ENCODE data around the gene NGEF. TPM values are rescaled to one million over a fixed set of nuclear protein-coding genes. Genes with fewer than 3 reads are reported as not detected.

NGEF gene
- total and polyA plus RNA-seq, 3 donors from 2014 or later: 7.9 to 28.7 (median 15.6) TPM

- TF ChIP-seq POLR2A (IDR thresholded peaks at IDR 0.05) (no peak), CTCF (IDR thresholded peaks at IDR 0.05) (no peak)
- WGBS, 2 donors: 93% methylated on average over 9 of the region's 9 CpGs
- H3K4me3 ChIP-seq: no peak overlapping the region
- H3K36me3 ChIP-seq (ENCODE audit: low read depth, missing control alignments): no peaks in the 10 kb centered on the region
- no peaks in the 10 kb centered on the region for H3K27me3 ChIP-seq
- H3K9me3 ChIP-seq: no peaks in the 10 kb centered on the region
- no peak overlapping the region for H3K27ac ChIP-seq
- peaks cover 12% of the 10 kb centered on the region for H3K4me1 ChIP-seq
- DNase-seq: peak; percentile 6
- intact Hi-C loops (cut with DNase I; ENCODE audit: low total_unique reads): no loop called here
Measured at GRCh38 chr2:233010569-233011267, 2.3 kb downstream of the NGEF start.

- WGBS, 2 donors: 96% methylated on average over 3 of the region's 3 CpGs
- Histone ChIP-seq H3K27ac (no peak overlapping the region), H3K27me3 (no peaks in the 10 kb centered on the region), H3K36me3 (ENCODE audit: low read depth, missing control alignments) (no peaks in the 10 kb centered on the region), H3K4me3 (no peak overlapping the region), H3K4me1 (peaks cover 12% of the 10 kb centered on the region), H3K9me3 (no peaks in the 10 kb centered on the region)
- no peak for TF ChIP-seq CTCF (IDR thresholded peaks at IDR 0.05)
- no peak for TF ChIP-seq POLR2A (IDR thresholded peaks at IDR 0.05)
- no peak for DNase-seq
- intact Hi-C loops (cut with DNase I; ENCODE audit: low total_unique reads): no loop called here
Measured at GRCh38 chr2:233009661-233010060, 3.4 kb downstream of the NGEF start.

GRCh38 chr2:233007739-233008138 is 5.3 kb downstream of the NGEF start:
- WGBS, 2 donors: 38 to 58% methylated on average over 3 of the region's 3 CpGs
- Histone ChIP-seq H3K36me3 (ENCODE audit: low read depth, missing control alignments) (no peaks in the 10 kb centered on the region), H3K9me3 (no peaks in the 10 kb centered on the region), H3K27ac (peak overlapping the region in 1 of 2 donors; percentile 24), H3K27me3 (no peaks in the 10 kb centered on the region), H3K4me3 (no peak overlapping the region), H3K4me1 (peaks cover 12% of the 10 kb centered on the region)
- TF ChIP-seq POLR2A (IDR thresholded peaks at IDR 0.05): no peak
- no peak for TF ChIP-seq CTCF (IDR thresholded peaks at IDR 0.05)
- peak; percentile 76 for DNase-seq
- intact Hi-C loops (cut with DNase I; ENCODE audit: low total_unique reads): no loop called here

- H3K4me3 ChIP-seq: no peak overlapping the region
- no peak overlapping the region for H3K27ac ChIP-seq
- no peaks in the 10 kb centered on the region for H3K27me3 ChIP-seq
- no peaks in the 10 kb centered on the region for H3K36me3 ChIP-seq (ENCODE audit: low read depth, missing control alignments)
- no peaks in the 10 kb centered on the region for H3K9me3 ChIP-seq
- peak; percentile 12 for DNase-seq
- WGBS, 2 donors: 77 to 90% methylated on average over 7 of the region's 7 CpGs
- intact Hi-C loops (cut with DNase I; ENCODE audit: low total_unique reads): no loop called here
- peaks cover 12% of the 10 kb centered on the region for H3K4me1 ChIP-seq
- no peak for TF ChIP-seq CTCF (IDR thresholded peaks at IDR 0.05)
- no peak for TF ChIP-seq POLR2A (IDR thresholded peaks at IDR 0.05)
Measured at GRCh38 chr2:233007270-233007669, 5.8 kb downstream of the NGEF start.

- H3K27me3 ChIP-seq: no peaks in the 10 kb centered on the region
- peaks cover 12% of the 10 kb centered on the region for H3K4me1 ChIP-seq
- DNase-seq: no peak
- H3K27ac ChIP-seq: no peak overlapping the region
- intact Hi-C loops (cut with DNase I; ENCODE audit: low total_unique reads): no loop called here
- no peak overlapping the region for H3K4me3 ChIP-seq
- H3K9me3 ChIP-seq: no peaks in the 10 kb centered on the region
- no peaks in the 10 kb centered on the region for H3K36me3 ChIP-seq (ENCODE audit: low read depth, missing control alignments)
- WGBS, 2 donors: 89 to 98% methylated on average over 6 of the region's 6 CpGs
- TF ChIP-seq POLR2A (IDR thresholded peaks at IDR 0.05) (no peak), CTCF (IDR thresholded peaks at IDR 0.05) (no peak)
Measured at GRCh38 chr2:233006648-233007047, 6.4 kb downstream of the NGEF start.
